ENCODE results near the gene CCL3. TPM values are rescaled to one million over a fixed set of nuclear protein-coding genes. Genes with fewer than 3 reads are reported as not detected.
"Not testable (repeated sequence)": the region's sequence is repeated elsewhere in the genome, so short reads cannot be mapped to it uniquely, and the experiment has no call there.

CCL3 gene
- total RNA-seq, 1 experiment from 2014 or later = not detected

DNA sequence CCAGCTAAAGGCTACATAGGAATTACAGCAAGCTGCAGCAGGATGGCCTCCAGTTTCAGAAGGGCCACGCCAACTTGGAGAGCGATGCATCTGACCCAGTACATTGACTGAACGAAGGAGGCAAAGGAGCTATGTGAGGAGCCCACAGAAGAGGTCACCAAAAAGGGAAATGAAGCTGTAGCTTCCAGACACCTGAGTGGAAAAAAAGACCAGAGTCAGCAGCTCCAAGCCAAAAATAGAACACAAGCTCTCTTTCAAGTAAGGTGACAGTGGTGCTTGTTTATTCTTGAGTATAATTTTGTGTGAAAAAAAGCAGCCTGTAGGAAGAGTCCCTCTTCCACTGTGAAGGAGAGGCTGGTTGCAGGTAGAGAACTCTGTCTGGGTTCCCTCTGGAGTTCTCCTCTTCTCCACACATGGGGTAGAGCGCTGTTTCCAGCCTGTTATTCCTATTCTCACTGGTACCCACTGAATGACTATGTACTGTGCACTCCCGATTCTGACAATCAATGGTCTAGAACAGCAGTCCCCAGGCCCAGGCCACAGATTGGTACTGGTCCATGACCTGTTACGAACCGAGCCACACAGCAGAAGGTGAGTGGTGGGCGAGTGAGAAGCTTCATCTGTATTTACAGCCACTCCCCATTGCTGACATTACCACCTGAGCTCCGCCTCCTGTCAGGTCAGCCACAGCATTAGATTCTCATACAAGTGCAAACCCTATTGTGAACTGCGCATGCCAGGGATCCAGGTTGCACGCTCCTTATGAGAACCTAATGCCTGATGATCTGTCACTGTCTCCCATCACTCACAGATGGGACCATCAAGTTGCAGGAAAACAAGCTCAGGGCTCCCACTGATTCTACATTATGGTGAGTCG is 28.8 kb upstream of the CCL3 start:
- in situ Hi-C loops (cut with HindIII; ENCODE audit: low pct_unique_long_range_greater_than_20kb, low sequenced_read_pairs) = no loop called here
- no peak for DNase-seq (ENCODE audit: low read depth)

DNA sequence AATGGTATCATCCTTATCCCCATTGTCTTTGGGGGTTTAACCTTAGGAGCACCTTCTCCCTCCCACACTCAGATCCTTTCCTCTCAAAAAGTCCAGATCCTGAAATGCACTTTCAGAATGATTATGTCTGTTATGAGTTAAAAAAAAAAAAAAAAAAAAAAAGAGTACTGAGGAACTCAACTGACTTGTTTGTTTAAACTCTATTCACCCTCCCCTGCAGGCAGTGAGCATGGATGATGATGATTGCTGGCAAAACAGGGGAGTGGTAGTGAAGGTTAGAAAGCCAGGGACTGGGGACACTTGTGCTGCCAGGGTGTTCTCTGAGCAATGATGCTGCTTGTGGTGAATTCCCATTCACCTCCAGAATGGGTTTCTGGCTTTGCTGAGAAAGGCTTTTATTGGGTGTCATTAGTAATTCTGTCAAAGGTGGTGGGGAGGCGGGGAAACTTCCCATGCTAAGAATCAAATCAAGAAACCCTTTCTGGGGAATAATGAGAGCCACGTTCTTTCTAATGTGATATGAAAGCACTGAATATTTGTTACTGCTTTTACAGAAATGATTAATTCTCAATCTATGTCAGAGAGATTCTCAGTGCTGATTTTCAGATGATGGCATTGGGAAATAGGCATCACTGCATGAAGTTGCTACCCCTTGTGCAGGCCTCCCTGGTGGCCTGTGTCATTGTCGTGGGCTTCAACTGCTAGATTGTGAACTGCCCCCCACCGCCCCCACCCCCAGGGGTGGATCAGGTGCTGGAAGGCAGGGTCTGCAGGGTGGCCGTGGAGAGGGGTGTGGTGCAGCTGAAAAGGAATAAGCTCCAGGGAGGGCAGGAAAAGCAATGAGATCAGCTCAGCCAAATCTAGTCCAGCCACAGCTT is 27.8 kb upstream of the CCL3 start:
- DNase-seq (ENCODE audit: low read depth) = no peak

GRCh38 chr17:36115649-36115977 is 25.7 kb upstream of the CCL3 start:
- in situ Hi-C loops (cut with HindIII; ENCODE audit: low pct_unique_long_range_greater_than_20kb, low sequenced_read_pairs); DNase-seq (ENCODE audit: low read depth): not testable (repeated sequence)

More for the DNA sequence above, 27.8 kb upstream of the CCL3 start:
- in situ Hi-C loops (cut with HindIII; ENCODE audit: low pct_unique_long_range_greater_than_20kb, low sequenced_read_pairs) = no loop called here

DNA sequence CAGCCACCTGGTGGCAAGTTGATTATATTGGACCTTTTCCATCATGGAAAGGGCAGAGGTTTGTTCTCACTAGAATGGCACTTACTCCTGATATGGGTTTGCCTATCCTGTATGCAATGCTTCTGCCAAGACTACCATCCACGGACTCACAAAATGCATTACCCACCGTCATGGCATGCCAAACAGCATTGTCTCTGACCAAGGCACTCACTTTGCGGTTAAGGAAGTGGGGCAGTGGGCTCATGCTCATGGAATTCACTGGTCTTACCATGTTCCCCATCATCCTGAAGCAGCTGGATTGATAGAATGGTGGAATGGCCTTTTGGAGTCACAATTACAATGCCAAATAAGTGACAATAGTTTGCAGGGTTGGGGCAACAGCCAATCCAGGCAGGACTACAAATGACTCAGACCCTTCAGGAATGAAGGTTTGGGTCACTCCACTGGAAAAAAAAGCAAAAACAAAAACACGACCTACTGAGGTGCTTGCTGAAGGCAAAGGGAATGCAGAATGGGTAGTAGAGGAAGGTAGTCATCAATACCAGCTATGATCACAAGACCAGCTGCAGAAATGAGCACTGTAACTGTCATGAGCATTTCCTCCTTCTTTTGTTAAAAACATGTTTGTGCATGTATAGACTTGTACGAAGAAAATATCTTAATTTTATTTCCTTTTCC is 25.2 kb upstream of the CCL3 start:
- DNase-seq (ENCODE audit: low read depth); in situ Hi-C loops (cut with HindIII; ENCODE audit: low pct_unique_long_range_greater_than_20kb, low sequenced_read_pairs): not testable (repeated sequence)

DNA sequence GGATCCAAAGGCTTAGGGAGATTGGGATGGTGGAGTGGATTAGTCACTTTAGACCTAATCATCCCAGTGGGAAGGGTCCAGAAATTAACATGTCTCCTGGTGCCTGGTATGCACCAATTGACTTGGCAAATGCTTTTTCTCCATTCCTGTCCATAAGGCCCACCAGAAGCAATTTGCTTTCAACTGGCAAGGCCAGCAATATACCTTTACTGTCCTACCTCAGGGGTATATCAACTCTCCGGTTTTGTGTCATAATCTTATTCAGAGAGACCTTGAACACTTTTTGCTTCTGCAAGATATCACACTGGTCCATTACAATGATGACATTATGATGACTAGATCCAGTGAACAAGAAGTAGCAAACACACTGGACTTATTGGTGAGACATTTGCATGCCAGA is 23.2 kb upstream of the CCL3 start:
- in situ Hi-C loops (cut with HindIII; ENCODE audit: low pct_unique_long_range_greater_than_20kb, low sequenced_read_pairs); DNase-seq (ENCODE audit: low read depth): not testable (repeated sequence)

DNA sequence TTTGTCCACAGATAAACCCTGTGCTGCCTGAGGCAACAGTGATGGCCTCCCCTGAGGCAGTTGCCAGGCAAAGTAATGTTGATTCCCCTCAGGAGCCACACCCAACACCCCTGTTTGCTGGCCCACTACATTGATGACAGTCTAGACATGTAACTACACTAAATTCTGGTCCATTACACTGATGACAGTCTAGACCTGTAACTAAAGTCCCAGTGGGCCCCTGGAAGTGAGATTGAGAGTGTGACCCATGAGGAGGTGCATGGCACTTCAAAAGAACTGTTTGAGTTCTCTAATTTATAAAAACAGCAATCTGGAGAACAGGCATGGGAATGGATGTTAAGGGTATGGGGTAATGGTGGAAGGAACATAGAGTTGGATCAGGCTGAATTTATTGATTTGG is 22.6 kb upstream of the CCL3 start:
- DNase-seq (ENCODE audit: low read depth) = no peak
- in situ Hi-C loops (cut with HindIII; ENCODE audit: low pct_unique_long_range_greater_than_20kb, low sequenced_read_pairs) = no loop called here

- no peak for DNase-seq (ENCODE audit: low read depth)
- in situ Hi-C loops (cut with HindIII; ENCODE audit: low pct_unique_long_range_greater_than_20kb, low sequenced_read_pairs) = no loop called here
These were observed 21.1 kb upstream of the CCL3 start for GRCh38 chr17:36111068-36111490.

DNA sequence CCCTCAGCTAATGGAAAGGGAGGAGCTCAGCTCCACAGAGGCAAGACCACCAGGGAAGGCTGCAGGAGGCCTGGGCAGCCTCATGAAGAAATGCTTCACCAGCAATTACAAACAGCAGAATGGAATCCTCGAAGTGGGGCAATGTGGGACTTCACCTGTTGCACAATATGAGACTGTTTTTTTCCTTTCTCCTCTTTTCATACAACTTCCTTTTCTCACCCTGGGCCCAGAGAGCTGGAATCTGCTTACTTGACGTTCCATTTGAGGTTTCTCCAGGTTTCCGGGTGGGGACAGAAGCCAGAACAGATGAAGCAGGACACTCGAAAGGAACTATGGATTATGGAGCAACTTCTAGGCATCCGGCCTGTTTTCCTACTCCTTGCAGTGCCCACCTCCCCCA is 18.3 kb upstream of the CCL3 start:
- DNase-seq (ENCODE audit: low read depth); in situ Hi-C loops (cut with HindIII; ENCODE audit: low pct_unique_long_range_greater_than_20kb, low sequenced_read_pairs): not testable (repeated sequence)

GRCh38 chr17:36107660-36108059 is 17.7 kb upstream of the CCL3 start:
- in situ Hi-C loops (cut with HindIII; ENCODE audit: low pct_unique_long_range_greater_than_20kb, low sequenced_read_pairs) = no loop called here

DNA sequence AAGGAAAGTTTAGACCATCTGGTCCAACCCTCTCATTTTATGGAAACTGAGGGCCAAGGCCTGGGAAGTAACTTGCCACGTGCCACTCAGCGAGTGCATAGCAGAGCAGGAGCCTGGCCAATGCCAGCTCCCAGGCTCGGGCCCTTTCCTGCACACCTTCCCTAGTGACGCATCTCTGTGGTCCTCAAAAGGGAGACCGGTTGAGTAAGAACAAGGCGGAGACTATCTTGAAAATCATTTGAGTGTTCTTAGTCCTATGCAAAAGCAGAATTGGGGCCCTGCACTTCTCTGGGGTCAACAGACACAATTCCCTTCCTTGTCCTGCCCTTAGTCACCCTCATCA is 16.5 kb upstream of the CCL3 start:
- no peak for DNase-seq (ENCODE audit: low read depth)
- in situ Hi-C loops (cut with HindIII; ENCODE audit: low pct_unique_long_range_greater_than_20kb, low sequenced_read_pairs) = no loop called here

More at GRCh38 chr17:36107660-36108059, 17.7 kb upstream of the CCL3 start:
- DNase-seq (ENCODE audit: low read depth) = no peak

GRCh38 chr17:36105781-36106492 is 16.0 kb upstream of the CCL3 start:
- DNase-seq (ENCODE audit: low read depth) = no peak
- in situ Hi-C loops (cut with HindIII; ENCODE audit: low pct_unique_long_range_greater_than_20kb, low sequenced_read_pairs) = no loop called here

- in situ Hi-C loops (cut with HindIII; ENCODE audit: low pct_unique_long_range_greater_than_20kb, low sequenced_read_pairs) = no loop called here
- no peak for DNase-seq (ENCODE audit: low read depth)
These were observed 14.8 kb upstream of the CCL3 start for GRCh38 chr17:36104701-36105181.

GRCh38 chr17:36104246-36104645 is 14.3 kb upstream of the CCL3 start:
- in situ Hi-C loops (cut with HindIII; ENCODE audit: low pct_unique_long_range_greater_than_20kb, low sequenced_read_pairs); DNase-seq (ENCODE audit: low read depth): not testable (repeated sequence)

- in situ Hi-C loops (cut with HindIII; ENCODE audit: low pct_unique_long_range_greater_than_20kb, low sequenced_read_pairs) = not testable (repeated sequence)
These were observed 13.5 kb upstream of the CCL3 start, which contains the start of gene CCL4 for GRCh38 chr17:36103401-36103975. Gene CCL4, plus strand, starts transcription at chr17:36103827. Its CDS starts 79 bp downstream, at chr17:36103906.

DNA sequence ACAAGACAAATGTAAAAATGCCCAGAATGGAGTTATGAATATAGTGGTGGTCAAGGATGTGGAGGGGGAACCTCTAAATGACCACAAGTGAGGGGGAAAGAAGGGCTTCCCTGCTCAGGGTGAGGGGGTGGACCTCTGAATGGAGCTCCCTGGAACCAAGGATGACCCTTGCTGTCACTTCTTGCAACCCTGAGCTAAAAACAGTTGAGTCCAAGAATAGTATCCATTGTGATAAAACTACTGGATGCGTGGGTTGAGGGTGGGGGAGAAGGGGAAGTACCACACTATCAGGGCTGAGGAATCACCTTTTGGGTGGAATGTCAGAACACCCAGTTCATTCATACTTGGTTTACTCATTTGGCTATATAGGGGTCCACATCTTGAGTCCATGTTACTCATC is 9.1 kb upstream of the CCL3 start:
- DNase-seq (ENCODE audit: low read depth); in situ Hi-C loops (cut with HindIII; ENCODE audit: low pct_unique_long_range_greater_than_20kb, low sequenced_read_pairs): not testable (repeated sequence)

More at GRCh38 chr17:36103401-36103975, 13.5 kb upstream of the CCL3 start, which contains the start of gene CCL4:
- DNase-seq (ENCODE audit: low read depth) = not testable (repeated sequence)

- in situ Hi-C loops (cut with HindIII; ENCODE audit: low pct_unique_long_range_greater_than_20kb, low sequenced_read_pairs) = no loop called here
These were observed 6.0 kb upstream of the CCL3 start for GRCh38 chr17:36095992-36096391.

GRCh38 chr17:36094746-36095145 is 4.8 kb upstream of the CCL3 start:
- no peak for DNase-seq (ENCODE audit: low read depth)
- in situ Hi-C loops (cut with HindIII; ENCODE audit: low pct_unique_long_range_greater_than_20kb, low sequenced_read_pairs) = no loop called here

More at GRCh38 chr17:36095992-36096391, 6.0 kb upstream of the CCL3 start:
- no peak for DNase-seq (ENCODE audit: low read depth)

Data from Caki2 (cell line).